Stimulated activated naive CD8-positive, alpha-beta T cell treated with anti-CD3 and anti-CD28 coated beads, Interleukin-15, Interleukin-2, amounts not matched to agents 100 U/mL and 50 U/mL, for 24 hours (primary cell): Measurements from ENCODE around the gene SMYD3.
"Not testable (repeated sequence)": the region's sequence is repeated elsewhere in the genome, so short reads cannot be mapped to it uniquely, and the experiment has no call there.

Experiments
- ATAC-seq: fragments of 150-1000 bp; cut with Tn5 transposase; one replicate; pipeline ENCODE4 v1.10.0; 2021
- DNase-seq: peaks from one replicate; pipeline ENCODE4 v3.0.0; 2021

Gene SMYD3

DNA sequence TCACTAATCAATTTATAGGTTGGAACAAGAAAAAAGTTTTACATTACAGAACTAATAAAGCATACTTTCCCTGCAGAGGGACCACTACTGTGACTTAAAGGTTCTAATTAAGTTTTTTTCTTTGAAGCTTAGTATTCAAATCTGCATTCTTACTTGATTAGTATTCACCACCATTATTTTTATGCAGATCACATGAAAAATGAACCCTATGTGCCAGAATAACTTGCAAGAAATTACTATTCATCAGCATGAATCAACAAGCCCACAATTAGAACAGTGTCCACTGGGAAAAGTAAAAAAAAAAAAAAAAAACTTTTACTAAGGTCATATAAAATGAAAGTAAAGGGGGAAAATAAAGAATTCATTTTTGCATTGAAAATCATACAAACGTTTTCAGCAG, 90.8 kb downstream of the SMYD3 start:
- DNase-seq (no peak), ATAC-seq (no peak)

DNA sequence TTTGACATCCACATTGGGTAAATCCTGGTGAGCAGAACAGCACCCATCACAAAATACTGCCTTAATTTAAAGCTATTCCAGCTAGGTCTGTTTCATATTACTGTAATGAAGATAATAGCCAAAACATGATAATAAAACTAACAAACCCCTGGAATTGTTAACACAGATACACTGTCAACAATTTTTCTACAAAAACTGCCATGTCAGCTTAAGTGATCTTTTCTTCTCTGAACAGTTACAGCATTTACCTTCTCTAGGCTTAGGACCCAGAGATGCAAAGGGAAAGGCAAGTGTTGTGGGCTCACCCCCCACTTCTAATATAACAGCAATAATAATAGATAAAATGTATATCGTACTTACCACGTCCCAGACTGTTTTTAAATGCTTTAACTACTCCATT, 92.1 kb downstream of the SMYD3 start:
- ATAC-seq (no peak), DNase-seq (no peak)

DNA sequence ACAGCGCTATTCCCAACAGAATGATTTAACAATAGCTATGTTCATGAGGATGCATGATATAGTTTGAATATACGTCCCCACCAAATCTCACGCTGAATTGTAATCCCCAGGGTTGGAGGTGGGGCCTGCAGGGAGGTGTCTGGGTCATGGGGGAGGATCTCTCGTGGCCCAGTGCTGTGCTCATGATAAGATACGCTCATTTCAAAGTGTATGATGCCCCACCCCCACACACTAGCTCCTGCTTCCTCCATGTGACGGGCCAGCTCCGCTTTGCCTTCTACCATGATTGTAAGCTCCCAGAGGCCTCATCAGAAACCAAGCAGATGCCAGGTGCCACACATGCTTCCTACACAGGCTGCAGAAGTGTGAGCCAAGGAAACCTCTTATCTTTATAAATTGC, 93.6 kb downstream of the SMYD3 start:
- ATAC-seq = no peak
- DNase-seq = no peak

DNA sequence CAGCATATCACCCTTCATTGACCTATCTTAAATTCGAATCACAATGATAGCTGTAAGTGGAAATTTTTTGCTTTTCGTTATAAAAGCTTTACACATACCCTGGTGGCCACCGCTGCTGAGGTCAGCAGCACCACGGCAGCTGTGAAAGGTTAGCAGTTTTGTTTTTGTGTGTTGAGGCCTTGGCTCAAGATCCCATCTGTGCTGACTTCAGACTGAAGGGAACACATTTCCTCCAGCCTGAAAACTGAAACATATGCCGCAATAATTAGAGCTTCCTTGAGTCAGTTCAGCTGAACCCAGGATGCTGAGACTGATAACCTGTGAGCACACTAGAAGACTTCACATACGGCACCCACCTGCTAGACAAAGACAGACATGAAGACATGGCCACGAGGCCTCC, 103.0 kb downstream of the SMYD3 start:
- no peak for DNase-seq
- ATAC-seq = no peak

DNA sequence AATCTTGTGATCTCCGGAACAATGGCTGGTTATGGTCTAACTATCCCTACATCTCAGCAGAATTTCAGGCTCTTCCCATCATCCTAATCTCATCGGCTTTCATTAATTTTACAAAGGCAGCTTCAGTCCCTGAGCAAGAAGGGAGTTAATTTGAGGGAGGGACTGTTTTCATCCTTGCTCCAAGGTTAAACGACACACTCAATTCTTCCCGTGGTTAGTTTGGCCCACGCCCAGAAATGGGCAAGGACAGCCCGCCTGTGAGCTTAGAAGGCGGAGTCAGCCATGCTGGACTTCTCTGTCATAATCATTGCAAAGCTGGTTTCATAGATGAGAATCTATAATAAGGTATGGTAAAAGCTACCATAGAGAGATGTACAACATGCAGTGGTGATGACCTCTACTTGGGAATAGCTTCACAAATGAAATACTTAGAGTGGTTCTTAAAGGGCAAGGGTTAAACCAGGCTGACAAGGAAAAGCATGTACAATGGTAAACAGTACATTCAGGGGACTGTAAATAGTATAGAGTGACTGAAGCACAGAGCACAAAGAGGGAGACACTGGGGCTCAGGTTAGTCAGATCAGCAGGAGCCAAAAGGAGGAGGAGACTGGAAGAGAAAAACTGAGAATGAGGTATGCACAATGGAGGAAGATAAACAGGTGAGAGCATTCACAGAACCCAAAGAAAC, 108.8 kb downstream of the SMYD3 start:
- ATAC-seq (no peak), DNase-seq (no peak)

DNA sequence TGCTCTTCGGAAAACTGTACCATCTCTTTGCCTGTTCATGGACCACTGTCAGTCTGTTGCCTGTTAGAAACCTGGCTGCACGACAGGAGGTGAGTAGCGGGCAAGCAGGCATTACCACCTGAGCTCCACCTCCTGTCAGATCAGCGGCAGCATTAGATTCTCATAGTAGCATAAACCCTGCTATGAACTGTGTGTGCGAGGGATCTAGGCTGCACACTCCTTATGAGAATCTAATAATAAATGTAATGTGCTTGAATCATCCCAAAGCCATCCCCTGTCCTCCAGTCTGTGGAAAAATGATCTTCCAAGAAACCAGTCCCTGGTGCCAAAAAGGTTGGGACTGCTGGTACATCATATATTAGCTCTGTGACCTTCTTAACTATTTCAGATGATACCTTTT, 110.0 kb downstream of the SMYD3 start:
- DNase-seq (no peak), ATAC-seq (no peak)

DNA sequence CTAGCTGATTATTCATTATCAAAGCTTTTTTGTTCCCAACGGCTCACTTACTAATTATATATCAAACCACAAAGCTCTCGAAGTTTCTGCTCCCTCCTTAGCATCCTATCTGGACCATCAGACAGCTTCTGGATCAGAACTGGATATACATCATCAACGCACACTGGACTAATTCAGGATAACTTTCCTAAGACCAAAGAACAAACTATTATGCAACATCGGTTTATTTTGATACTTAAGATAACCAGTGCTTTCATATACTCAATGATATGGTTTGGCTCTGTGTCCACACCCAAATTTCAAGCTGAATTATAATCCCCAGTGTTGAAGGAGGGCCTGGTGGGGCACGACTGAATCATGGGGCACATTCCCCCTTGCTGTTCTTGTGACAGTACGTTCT, 110.8 kb downstream of the SMYD3 start:
- no peak for DNase-seq
- ATAC-seq = no peak

DNA sequence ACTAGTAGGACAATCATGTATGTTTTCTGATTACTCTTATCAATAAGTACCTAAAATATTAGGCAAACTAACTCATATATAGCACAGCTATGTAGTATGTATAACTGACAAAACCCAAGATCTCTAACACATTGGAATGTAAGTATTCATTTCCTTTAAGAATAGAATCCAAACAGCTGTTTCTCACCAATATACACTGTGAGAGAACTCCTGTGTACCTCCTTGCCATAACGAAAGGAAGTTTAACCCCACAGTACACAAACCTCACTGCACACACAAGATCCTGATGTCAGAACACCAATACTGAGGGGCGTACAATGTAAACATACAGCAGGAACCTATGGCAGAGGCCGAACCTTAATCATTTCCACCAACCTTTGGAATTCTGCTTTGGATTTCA, 113.0 kb downstream of the SMYD3 start:
- DNase-seq (no peak), ATAC-seq (no peak)

DNA sequence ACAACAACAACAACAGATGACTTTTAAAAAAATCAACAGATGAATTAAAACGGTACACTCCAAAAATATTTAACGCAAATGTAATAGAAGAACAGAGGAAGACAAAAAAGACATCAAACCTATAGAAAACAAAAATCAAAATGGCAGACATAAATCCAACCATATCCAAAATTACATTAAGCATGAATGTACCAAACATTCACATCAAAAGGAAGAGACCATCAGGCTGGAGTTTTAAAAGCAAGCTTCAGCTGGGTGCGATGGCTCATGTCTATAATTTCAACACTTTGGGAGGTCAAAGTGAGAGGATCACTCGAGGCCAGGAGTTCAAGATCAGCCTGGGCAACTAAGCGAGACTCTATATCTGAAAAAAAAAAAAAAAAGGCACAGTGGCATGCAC, 116.2 kb downstream of the SMYD3 start:
- DNase-seq = no peak

DNA sequence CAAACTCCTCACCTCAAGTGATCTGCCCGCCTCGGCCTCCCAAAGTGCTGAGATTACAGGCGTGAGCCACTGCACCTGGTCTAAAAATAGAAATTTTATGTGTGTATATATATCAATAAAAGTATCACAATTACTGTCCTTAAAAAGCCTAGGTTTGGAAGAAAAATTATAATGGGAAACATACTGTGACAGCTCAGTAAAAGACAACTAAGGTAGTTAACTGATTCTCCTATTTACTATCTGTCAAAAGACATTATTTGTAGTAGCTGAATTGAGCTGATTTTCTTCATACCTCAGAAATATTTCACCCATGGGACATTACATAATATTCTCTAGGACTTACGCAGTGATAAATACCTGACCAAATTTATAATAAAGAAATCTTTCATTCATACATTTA, 122.5 kb downstream of the SMYD3 start:
- no peak for ATAC-seq
- no peak for DNase-seq

More for the DNA sequence above, 116.2 kb downstream of the SMYD3 start:
- no peak for ATAC-seq

DNA sequence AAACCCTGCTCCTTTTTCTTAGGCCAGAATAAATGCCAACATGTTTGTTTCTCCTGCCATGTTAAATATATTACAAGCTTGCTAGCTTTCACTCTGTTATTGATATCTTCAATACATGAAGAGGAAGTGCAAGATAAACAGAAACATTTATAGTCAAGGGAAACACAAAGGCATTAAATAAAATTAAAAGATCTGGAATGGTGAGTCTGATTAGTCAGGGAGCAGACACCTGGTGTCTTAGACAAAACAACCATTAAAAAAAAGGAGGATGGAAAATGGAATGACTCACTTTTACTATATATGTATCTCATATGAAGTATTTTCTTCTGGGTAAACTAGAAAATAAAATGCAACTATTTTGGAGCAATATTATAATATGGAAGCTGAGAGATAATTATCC, 123.3 kb downstream of the SMYD3 start:
- DNase-seq = no peak
- no peak for ATAC-seq

DNA sequence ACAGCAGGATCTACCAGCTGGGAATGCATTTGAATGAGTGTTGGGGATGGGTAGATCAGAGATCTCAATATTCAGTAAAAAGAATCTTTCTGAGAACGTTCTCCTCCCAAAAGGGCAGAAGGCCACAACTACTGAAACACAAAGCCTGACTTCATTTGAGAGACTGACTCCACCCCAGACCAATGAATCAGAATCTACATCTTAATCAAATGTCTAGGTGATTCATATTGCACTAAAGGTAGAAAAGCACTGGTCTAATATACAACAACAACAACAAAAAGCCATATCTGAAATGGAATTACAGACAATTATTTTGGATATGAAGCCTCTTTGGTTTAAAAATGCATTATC, 123.9 kb downstream of the SMYD3 start:
- ATAC-seq = peak; percentile 55
- DNase-seq = no peak

DNA sequence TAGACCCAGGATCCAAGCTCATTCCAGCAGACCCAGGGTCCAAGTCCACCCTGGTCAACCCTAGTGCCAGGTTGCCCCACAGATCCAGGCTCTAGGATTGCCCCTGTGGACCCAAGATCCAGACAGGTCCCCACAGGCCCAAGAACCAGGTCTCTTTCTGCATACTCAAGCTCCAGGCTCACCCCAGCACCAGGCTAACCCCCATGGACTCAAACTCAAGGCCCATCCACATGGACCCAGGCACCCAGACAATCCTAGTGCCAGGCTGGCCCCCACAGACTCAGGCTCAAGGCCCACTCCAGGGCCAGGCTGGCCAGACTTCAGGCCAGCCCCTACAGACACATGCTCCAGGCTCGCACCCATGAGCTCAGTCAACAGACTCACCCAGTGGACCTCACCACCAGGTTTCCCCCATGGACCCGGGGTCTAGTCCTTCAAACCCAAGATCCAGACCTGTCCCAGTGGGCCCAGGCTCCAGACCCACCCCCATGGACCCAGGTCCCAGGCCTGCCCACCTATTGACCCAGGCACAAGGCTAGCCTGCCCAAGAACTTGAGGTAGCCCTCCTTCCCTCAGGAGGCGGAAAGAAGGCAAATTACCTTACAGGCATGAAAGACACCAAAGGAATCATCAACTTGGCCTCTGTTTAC, 124.4 kb downstream of the SMYD3 start:
- ATAC-seq = no peak
- DNase-seq = no peak

DNA sequence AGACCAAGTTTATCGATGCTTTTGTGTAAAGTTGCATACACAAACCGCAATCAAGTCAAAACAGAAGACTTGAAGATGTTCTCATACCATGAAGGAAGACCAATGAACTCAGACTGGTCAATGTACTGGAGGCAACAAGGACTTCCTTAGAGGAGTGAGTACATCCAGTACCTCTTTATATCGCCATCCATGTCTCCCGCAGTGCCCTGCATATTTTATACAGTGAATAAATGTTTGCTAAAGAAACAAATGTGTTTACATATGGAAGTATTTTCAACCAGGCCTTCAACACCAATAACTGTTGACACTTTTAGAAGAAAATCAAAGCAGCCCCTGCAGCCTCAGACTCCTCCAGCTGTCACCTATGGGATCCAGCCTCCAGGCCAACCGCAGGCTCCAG, 125.6 kb downstream of the SMYD3 start:
- DNase-seq (no peak), ATAC-seq (no peak)

DNA sequence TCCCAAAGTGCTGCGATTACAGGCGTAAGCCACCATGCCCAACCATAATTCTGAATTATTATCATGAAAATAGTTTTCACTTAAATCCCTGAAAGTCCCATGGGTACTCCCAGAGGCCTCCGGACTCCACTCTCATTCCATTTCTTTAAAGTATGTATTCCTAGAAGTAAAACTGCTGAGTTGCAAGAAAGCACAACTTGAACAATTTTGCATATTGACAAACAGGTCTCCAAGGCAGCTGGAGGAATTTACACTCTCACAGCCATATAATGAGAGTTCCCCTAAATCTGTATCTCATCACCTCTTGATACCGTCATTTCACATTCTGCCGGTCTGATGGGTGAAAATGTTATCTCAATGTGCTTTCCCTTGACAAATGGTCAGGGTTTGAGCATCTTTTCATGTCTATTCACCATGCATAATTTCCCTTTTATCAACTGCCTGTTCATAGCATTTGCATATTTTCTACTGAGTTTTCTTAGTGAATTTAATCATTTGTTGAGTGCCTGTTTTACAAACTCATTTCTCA, 129.4 kb downstream of the SMYD3 start:
- DNase-seq = no peak
- ATAC-seq = no peak

DNA sequence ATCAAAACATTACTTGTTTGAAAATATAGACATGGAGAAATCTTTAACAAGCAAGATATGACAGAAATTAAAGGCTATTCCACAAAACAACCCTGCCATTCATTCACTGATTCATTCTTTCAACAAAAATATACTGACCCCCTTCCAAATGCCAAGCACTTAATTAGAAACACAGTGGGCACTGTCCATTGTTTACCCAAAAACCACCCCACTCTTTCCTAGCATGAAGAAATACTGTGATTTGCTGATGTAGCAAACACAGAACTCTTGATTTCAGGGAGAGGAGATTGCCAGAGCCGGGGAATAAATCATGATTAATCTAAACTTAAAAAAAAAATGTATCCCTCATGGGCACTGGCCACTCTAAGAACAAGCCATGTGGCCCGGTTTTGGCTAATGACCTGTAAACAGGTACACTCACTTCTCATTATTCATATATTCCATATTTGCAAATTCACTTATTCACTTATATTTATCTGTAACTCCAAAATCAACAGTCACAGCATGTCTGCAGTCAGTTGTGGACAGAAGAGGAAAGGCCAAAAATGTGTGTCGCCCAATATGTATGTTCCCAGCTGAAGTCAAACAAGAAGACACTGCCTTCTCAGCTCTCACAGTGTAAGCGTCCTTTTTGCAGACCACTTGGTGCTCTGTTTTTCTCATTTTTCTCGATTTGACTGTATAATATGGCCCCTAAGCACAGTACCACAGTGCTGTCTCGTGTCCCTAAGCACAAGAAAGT, 133.1 kb downstream of the SMYD3 start:
- DNase-seq = no peak

DNA sequence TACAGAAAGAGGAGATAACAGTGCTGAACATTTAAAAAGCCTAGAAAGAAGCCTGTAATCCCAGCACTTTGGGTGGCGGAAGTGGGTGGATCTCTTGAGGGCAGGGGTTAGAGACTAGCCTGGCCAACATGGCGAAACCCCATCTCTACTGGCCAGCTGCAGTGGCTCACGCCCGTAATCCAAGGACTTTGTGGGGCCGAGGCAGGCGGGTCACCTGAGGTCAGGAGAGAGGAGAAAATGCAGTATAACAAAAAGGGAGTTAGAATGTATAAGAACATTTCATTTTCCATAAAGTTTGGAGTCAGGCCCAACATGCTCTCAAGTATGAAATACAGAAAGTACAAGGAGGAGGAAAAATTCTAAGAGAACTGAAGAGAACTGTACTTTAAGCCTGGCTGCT, 134.5 kb downstream of the SMYD3 start:
- no peak for DNase-seq
- no peak for ATAC-seq

More for the DNA sequence above, 133.1 kb downstream of the SMYD3 start:
- ATAC-seq = no peak

DNA sequence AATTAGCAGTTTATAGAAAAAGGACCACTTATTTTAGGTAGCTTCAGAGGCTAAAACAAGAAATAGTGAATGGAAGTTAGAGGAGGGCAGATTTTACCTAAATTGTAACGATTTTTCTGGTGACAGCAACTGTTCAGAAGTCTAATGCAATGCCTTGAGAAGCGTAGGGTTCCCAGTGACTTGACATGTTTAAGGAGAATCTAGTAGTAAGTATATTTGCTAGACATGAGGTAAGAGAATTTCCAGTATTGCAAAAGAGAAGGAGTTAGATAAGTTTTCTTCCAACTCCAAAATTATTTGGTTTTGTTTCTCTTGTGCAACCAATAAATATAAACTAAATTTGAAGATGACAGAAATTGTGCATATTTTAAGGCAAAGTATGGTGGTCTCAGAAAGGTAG, 140.0 kb downstream of the SMYD3 start:
- DNase-seq (no peak), ATAC-seq (no peak)

DNA sequence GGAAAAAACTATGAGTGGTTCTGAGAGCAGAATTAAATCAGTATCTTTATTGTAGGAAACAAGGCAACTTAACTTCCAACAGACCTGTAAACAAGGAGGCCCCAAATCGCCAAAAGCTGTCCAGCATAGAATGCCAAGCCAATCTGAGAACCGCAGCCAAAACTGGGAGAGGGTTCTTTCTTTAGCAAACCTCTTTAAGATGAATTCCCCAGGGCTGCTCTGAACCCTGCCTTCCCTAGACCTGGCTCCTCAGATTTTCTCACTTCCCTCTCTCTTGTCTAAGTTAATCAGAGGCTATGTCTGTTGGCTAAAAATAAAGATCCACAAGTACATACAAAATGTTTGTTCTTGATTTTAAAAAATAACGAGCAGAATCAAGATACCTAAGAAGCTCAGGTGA, 141.4 kb downstream of the SMYD3 start:
- no peak for DNase-seq
- no peak for ATAC-seq

DNA sequence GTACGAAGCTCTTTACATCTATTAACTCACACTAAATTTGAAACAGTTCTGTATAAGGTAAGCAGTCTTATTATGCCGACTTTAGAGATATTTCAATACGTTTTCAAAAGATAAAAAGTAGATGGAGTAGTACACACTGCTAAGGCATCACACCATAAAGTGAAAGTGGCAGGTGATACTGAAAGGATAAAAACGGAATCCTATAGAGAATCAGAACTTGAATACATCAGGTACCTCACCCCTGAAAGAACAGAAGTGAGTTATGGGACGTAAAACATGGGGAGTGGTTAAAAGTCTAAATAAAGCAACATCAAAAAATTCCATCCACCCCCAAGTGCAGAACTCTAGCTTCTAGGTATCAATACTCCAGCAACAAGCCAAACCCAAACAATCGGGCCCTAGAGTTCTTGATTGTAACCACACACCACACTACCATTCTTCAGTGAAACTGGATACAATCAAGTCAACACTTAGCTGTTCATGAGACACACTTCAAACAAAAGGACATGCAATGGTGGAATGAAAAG, 142.6 kb downstream of the SMYD3 start:
- DNase-seq = no peak

DNA sequence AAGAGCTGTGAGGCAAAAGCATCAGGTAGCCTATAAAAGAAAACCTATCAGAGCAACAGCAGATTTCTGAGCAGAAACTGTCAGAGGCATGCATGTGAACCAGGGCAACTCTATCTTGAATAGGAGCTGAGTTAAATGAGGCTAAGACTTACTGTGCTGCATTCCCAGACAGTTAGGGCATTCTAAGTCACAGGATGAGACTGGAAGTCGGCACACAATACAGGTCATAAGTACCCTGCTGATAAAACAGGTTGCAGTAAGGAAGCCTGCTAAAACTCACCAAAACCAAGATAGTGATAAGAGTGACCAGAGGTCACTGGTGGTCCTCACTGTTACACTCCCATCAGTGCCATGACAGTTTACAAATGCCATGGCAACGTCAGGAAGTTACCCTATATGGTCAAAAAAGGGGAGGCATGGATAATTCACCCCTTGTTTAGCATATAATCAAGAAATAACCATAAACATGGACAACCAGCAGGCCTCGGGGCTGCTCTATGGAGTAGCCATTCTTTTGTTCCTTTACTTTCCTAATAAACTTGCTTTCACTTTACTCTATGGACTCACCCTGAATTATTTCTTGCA, 150.0 kb downstream of the SMYD3 start:
- DNase-seq, ATAC-seq: not testable (repeated sequence)

More for the DNA sequence above, 142.6 kb downstream of the SMYD3 start:
- ATAC-seq = peak; percentile 46

DNA sequence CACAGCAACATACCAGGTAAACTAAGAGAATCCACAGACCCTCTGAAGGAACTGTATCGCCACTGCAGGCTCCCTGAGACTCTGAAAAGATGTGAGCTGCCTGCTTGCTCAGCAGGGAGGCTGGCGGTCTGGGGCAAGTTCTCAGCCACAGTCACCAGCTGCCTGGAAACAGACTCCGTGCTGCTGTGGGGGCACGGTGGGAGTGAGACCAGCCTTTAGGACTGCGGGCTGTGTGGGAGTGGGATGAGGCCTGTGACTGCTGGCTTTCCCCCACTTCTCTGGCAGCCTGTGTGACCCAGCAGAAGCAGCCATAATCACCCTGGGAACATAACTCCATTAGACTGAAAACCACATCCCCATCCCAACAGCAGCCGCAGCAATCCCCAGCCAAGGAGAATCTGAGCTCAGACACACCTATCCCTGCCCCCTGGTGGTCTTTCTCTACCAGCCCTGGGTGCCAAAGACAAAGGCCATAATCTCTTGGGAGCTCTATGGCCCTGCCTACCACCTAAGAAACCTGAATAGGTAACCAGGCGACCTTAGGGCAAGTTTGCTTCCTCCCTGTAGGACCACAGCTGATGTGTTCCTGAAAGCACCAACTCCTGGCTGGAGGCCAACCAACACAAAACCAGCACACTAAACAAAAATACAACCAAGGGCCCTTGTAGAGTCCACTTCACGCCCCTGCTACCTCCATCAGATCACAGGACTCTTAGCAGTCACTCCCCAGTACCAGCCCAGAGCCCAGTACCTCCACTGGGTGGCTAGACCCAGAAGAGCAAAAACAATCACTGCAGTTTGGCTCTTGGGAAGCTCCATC, 151.5 kb downstream of the SMYD3 start:
- no peak for DNase-seq
- ATAC-seq = no peak
